GM21723 (cell line): ENCODE data around the gene CEP112.
"Not testable (repeated sequence)": the region's sequence is repeated elsewhere in the genome, so short reads cannot be mapped to it uniquely, and the experiment has no call there.

ENCODE experiments used
- ATAC-seq: cut with Tn5 transposase; IDR thresholded peaks from one replicate; pipeline ENCODE4 v1.9.1; 2021; ENCODE audit warnings: mild to moderate bottlenecking, moderate library complexity; ENCODE audit not compliant: unreplicated experiment

CEP112 gene

DNA sequence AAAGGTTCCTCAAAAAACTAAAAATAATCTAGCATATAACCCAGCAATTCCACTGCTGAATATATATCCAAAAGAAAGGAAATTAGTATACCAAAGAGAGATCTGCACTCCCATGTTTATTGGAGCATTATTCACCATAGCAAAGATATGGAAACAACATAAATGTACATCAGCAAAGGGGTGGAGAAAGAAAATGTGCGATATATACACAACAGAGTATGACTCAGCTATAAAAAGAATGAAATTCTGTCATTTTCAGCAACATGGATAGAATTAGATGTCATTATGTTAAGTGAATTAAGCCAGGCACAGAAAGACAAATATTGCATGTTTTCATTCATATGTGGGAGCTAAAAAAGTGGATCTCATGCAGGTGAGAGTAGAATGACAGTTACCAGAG is 350.8 kb downstream of the CEP112 start:
- no peak for ATAC-seq

DNA sequence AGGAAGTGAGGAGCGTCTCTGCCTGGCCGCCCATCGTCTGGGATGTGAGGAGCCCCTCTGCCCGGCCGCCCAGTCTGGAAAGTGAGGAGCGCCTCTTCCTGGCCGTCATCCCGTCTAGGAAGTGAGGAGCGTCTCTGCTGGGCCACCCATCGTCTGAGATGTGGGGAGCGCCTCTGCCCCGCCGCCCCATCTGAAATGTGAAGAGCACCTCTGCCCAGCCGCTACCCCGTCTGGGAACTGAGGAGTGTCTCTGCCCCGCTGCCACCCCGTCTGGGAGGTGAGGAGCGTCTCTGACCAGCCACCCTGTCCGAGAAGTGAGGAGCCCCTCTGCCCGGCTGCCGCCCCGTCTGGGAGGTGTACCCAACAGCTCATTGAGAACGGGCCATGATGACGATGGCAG is 354.7 kb downstream of the CEP112 start:
- ATAC-seq = not testable (repeated sequence)

DNA sequence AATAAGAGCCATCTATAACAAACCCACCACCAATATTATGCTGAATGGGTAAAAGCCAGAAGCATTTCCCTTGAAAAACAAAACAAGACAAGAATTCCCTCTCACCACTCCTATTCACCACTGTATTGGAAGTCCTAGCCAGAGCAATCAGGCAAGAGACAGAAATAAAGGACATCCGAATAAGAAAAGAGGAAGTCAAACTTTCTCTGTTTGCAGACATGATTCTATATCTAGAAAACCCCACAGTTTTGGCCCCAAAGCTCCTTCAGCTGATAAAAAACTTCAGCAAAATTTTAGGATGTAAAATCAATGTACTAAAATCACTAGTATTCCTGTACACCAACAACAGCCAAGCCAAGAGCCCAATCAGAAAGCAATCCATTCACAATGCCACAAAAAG is 358.7 kb downstream of the CEP112 start:
- no peak for ATAC-seq

DNA sequence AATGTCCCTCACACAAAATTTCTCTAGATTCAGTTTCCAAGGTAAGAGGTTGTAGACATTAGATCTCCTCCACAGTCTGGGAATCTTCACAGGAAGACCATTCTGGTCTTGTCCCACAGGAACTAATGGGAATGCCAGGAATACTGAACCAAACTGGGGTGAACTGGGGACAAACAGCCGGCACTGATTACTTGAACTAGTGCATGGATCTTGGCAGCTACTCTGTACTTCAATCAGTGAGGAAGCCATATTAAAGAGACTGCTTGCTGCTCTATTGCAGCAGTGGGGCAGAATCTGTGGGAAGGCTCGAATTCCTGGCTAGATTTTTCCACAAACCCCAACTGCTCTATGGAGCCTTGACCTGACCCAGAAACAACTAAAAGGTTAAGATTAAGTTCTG is 361.6 kb downstream of the CEP112 start:
- ATAC-seq = no peak

DNA sequence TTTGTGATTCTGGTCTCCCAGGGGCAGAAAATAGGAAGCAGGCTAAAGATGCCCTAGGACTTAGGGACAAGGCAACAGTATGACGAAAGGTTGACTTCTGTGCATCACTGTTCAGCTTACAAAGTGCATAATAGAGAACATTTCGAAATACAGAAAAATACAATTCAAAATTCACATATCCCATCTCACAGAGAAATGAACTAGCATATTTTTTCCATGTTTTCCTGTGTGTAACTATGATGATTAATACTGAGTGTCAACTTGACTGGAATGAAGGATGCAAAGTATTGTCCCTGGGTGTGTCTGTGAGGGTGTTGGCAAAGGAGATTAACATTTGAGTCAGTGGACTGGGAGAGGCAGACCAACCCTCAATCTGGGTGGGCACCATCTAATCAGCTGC is 365.4 kb downstream of the CEP112 start:
- not testable (repeated sequence) for ATAC-seq

DNA sequence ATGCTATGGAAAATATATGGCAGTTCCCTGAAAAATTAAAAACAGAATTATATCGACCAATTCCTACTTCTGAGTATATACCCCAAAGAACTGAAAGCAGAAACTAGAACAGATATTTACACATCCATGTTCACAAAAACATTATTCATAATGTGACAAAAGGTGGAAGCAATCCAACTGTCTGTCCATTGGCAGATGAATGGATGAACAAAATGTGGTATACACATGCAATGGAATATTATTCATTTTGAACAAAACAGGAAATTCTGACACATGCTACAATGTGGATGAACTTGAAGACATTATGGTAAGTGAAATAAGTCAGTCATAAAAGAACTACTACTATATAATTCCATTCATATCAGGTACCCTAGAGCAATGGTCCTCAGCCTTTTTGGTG is 367.0 kb downstream of the CEP112 start:
- no peak for ATAC-seq

DNA sequence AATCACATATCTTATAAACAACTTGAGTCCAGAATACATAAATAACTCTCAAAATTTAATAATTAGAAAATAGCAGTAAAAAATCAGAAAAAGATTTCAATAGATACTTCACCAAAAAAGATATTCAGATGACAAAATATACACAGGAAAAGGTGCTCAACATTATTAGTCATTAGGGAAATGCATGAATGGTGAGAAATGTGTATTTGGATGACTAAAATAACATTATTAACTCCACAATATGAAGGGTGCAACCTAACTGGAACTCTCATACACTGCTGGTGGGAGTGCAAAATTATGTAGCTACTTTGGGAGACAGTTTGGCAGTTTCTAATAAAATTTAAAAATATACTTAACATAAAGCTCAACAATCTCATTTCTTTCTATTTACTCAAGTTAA is 368.2 kb downstream of the CEP112 start:
- no peak for ATAC-seq

DNA sequence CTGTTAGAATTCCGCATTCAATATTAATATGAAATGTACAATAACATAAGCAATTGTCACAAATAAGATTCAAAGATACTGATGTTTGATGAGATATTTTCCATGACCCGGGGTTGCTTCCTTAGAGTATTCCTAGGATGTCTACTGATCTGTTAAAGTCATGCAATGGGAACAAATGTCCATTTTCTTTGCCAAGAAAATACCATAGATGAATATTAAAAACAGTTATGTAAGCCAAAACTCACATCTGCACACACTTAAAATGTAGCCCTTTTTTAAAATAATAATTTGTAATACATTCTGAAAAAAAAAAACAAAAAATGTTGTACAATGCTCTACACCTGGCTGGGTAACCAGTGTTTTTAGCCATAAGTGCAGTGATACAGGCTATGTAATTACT is 371.1 kb downstream of the CEP112 start:
- no peak for ATAC-seq

DNA sequence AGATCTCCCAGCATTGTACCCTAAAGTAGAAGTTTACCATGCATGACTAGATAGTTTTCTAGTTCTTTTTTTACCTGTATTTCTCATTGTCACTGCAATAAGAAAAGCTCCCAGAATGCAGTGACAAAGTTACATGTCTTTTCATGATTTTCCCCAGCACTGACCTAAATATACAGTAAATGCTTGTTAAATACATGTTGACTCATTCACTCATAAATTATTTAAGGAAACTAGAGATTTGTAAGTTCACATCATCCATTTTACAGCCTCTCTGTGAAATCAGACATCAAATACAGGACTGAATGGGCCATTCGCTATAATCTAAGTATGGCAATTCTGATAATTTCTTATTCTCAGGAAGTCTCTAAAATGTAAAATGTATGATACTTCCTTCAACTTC is 371.6 kb downstream of the CEP112 start:
- no peak for ATAC-seq

DNA sequence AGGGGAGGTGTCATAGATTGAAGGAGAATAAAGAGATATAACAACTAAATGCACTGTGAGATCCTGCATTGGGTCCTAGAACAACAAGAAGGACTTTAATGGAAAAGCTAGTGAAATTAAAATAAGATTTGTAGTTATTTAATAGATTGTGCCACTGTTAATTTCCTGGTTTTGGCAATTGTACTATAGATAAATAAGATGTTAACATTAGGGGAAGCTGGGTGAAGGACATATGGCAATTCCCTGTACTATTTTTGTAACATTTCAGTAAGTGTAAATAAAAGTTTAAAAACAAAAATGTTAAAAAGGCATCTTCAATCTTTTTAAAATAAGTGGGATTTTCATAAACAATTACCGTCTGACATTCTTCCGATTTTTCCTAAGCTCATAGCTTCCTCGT is 372.1 kb downstream of the CEP112 start:
- no peak for ATAC-seq

DNA sequence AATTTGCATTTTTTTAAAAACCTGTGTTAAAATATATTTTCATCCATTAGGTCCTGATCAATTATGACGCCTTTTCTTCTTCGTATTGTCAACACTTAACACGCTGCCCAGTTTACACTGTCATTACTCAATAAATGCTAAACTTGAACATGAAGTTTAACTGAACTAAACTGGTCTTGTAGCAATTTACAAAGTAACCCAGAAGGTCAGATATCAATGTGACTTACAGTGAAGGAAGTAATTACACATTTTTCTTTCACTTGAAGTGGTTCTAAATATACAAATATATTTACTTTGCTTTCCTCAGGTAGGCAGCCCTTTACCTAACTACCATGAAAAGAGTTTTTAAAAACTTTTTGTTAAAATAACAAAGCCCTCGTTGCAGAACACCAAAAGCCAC is 374.0 kb downstream of the CEP112 start:
- ATAC-seq = no peak

DNA sequence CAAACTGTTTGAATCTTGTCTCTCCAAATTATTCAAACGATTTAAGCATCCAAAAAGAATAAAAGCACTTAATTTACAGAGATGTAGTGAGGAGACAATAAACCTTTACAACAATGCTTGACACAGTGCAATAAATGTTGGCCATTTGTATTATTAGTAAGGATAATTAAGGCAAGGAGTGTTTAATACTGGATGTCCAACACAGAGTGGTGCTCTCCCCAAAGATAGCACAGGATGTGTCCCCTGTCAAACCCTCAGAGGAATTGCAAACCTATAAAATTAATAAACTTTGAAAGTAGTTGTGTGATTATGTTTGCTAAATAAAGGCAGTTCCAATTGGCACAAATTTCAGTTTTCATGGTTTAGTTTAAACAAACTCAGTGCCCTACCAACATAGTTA is 377.5 kb downstream of the CEP112 start:
- no peak for ATAC-seq

DNA sequence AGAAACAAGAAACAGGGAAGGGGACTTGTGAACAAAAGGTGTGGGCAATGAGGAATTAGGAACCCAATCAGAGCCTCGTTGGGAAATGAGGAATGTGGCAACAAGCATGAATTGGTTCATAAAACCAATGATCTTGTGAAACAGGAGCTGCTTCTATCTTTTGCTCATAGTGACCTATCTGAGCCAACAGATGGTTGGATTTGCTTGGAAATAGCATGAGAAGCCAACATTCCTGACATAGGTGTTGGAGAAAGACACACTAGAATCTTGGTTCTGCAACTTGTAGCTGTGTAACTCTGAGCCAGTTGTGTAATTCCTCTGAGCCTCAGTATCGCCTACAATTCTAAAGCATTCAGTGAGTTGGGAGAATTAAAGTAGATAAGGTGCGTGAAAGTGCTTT is 378.6 kb downstream of the CEP112 start:
- ATAC-seq = no peak

DNA sequence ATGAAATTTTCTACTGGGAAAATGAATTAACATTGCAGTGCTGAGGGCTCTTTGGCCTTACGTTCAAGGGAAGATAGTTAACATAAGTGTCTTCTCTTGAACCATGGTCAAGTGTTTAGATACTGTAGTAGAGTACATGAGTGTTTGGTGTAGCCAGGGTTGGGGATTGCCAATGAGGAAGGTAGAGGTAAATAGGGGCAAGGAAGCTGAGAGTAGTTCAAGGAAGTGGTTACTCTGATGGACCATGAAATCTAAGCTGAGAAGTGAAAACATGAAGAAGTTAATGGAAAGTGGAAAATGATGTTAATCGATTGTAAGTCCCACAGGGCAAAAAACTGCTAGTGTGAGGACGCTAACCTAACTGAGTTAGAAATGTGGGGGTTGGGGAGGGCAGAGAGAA is 380.9 kb downstream of the CEP112 start:
- no peak for ATAC-seq

DNA sequence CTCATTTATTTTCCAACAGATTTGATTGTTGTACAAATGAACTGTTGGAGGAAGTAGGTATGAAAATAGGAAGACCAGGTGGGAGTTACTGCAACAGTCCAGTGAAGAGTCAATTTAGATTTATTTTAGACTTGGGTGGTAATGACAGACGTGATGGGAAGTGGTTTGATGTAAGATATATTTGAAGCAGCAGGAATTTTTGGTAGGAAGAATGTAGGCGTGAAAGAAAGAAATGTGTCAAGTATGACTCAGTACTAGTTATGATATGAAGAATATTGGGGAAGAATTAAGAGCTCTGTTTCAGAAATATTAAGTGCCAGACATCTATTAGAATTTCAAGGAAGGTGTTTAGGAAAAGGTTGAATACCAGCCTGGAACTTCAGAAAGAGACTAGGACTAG is 382.6 kb downstream of the CEP112 start:
- no peak for ATAC-seq

DNA sequence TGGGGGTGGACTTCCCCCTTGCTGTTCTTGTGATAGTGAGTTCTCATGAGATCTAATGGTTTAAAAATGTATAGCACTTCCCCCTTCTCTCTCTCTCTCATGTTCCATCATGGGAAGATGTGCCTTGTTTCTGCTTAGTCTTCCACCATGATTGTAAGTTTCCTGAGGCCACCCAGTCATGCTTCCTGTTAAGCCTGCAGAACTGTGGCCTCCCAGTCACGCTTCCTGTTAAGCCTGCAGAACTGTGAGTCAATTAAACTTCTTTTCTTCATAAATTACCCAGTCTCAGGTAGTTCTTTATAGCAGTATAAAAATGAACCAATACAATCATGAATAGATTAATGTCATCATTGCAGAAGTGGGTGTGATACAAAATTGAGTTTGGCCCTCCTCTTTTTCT is 383.4 kb downstream of the CEP112 start:
- not testable (repeated sequence) for ATAC-seq

DNA sequence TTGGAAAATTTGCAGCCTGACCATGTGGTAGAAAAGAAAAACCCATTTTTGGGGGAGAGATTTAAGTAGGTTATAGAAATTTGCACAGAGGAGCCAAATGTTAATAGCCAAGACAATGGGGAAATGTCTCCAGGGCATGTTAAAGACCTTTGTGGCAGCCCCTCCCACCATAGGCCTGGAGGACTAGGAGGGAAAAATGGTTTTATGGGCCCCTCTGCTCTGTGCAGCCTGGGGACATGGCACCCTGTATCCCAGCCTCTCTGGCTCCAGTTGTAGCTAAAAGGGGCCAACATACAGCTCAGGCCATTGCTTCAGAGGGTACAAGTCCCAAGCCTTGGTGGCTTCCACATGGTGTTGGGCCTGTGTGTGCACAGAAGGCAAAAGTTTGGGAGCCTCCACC is 384.6 kb downstream of the CEP112 start:
- no peak for ATAC-seq

DNA sequence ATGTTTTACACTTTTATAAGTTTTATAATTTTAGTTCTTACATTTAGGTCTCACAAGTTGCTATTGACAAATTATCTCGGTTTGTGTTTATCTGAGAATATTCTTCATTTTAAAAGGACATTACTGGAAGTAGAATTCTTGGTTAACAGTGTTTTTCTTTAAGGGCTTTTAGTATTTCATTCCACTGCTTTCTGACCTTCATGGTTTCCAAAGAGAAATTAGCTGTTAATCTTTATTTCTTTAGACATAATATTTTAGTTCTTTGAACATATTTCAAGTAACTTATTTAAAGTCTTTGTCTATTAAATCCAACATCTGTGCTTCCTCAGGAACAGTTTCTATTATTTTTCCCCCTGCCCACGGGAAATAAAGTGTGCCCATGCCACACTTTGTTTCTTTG is 390.4 kb downstream of the CEP112 start:
- ATAC-seq = no peak

DNA sequence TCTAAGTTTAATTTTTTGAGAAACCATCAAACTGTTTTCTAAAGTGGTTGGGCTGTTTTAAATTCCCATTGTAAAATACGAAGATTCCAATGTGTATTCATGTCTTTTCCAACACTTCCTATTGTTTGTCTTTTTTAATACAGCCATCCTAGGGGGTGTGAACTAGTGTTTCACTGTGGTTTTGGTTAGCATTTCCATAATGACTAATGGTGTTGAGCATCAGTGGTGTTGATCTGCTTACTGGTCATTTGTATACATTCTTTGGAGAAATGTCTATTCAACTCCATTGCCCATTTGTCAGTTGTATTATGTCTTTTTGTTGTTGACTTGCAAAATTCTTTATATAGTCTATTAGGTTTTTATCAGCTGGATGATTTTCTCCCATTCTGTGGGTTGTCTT is 391.3 kb downstream of the CEP112 start:
- no peak for ATAC-seq

DNA sequence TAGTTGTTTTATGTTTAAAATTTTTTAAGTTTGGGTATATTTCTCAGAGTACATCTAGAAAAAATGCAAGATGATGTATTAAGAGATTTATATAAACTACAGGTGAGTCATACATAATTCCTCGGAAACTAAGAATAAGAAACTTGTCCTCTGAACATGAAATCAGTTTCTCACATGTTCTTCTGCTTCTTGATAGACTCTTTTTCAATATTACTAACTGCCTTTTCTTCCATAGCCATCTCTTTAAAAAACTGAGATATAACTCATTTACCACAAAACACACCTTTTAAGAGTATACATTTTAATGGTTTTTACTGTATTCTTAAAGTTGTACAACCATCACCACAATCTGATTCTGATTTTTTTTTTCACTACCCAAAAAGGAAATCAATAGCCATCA is 392.1 kb downstream of the CEP112 start:
- ATAC-seq = no peak

DNA sequence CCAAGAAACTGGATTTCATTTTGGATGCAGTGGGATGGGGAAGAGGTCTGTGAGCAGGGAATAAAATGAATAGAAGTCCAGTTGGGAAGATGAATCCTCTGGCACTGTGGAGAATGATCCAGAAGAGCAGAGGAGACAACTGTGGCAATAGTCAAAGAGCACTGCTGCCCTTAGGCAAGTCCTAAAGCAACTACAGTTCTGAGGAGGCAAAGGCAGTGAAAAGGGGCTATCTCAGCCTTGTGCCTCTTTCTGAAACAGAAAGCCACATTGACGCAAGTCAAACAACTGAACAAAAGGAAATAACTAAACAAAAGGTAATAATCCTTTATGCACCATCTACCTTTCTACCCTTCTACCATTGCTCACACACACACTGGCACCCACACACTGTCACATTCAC is 392.5 kb downstream of the CEP112 start:
- ATAC-seq = no peak

DNA sequence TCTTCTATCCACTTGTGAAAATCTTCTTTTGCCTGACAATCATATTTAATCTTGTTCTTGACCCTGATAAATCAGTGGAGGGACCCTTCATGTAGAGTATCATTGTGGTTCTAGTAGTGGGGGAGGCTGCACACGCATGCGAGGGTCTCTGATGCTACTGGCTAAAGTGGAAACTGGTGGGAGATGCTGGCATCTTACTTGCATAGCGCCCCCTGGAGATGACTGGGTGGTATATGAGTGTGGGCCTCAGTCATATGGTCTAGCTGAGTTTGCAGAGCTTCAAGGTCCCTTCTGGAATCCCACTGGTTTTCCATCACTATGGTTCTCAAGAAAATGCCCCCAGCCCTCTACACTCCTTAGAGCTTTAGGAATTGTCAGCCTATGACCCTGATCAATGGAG is 394.1 kb downstream of the CEP112 start:
- no peak for ATAC-seq

DNA sequence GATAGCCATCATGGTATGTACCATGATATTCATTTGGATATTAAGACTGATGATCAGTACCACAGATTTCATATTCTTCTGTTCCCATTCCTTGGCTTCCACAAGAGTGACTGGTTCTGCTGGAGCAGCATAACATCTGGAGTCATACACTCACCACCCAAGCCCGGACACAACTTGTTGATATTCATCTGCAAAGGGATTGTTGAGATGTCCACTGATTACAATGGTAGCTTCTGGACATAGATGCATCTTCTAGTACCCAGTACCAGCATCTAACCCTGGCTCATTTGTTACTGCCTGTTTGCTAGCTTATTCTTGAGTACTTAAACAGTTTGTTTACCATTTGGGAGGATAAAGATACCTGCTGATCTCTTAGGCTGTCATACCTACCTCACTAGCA is 394.8 kb downstream of the CEP112 start:
- no peak for ATAC-seq

DNA sequence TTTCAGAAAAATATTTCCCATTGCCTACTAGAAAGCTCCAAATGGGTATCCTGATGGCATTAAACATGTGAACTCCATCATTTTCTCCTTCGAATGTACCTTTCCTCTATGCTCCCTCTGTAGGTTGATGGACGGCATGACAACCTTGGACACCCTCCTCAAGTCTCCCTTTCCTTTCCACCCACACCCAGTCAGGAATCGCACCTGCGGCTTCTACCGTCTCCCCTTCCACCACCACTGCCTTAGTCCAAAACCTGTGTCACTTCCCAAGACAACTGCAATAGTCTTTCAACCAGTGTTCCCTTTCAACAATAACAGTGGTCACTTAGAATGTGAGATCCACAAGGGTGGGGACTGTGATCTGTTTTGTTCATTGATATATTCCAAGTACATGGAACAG is 397.4 kb downstream of the CEP112 start:
- ATAC-seq = no peak
